ENCODE measurements around the gene GTF2IRD1. TPM values are rescaled to one million over a fixed set of nuclear protein-coding genes. Genes with fewer than 3 reads are reported as not detected.

The GTF2IRD1 gene
- total and polyA plus RNA-seq, 9 of the 15 experiments (the other 6 are each of a cell fraction or from before 2014, with no cell fraction given), result 9.1 to 30.2 (median 14.0) TPM

- no peak for TF ChIP-seq PHTF2 (CRISPR knock-in tag; IDR thresholded peaks at IDR 0.05)
- TF ChIP-seq ATF7 (IDR thresholded peaks at IDR 0.05), result no peak
- no peak for TF ChIP-seq ZNF3 (CRISPR knock-in tag; IDR thresholded peaks at IDR 0.05)
- TF ChIP-seq U2AF1 (optimal IDR thresholded peaks at IDR 0.05; ENCODE audit: low read depth, low read length), result no peak
- peak; percentile 98 for TF ChIP-seq RFX1 (IDR thresholded peaks at IDR 0.05)
- no peak for TF ChIP-seq BHLHE40 (IDR thresholded peaks at IDR 0.05; ENCODE audit: low read length)
- no peak for TF ChIP-seq PURB (CRISPR knock-in tag; IDR thresholded peaks at IDR 0.05; ENCODE audit: low read depth)
- peak; percentile 64; the same call in 1 of the 2 replicates for TF ChIP-seq ZNF316 (IDR thresholded peaks at IDR 0.05)
- TF ChIP-seq RBM14 (IDR thresholded peaks at IDR 0.05; ENCODE audit: borderline replicate concordance, insufficient read depth, low read depth, low read length), result no peak
- TF ChIP-seq, protein P1, sequence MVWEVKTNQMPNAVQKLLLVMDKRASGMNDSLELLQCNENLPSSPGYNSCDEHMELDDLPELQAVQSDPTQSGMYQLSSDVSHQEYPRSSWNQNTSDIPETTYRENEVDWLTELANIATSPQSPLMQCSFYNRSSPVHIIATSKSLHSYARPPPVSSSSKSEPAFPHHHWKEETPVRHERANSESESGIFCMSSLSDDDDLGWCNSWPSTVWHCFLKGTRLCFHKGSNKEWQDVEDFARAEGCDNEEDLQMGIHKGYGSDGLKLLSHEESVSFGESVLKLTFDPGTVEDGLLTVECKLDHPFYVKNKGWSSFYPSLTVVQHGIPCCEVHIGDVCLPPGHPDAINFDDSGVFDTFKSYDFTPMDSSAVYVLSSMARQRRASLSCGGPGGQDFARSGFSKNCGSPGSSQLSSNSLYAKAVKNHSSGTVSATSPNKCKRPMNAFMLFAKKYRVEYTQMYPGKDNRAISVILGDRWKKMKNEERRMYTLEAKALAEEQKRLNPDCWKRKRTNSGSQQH (CRISPR knock-in tag; IDR thresholded peaks at IDR 0.05), result no peak
- no peak for TF ChIP-seq HOXB6 (CRISPR knock-in tag; IDR thresholded peaks at IDR 0.05; ENCODE audit: borderline replicate concordance)
- TF ChIP-seq MED1 (CRISPR knock-in tag; IDR thresholded peaks at IDR 0.05; ENCODE audit: borderline replicate concordance), result no peak
- no peak for TF ChIP-seq PHF21A (IDR thresholded peaks at IDR 0.05; ENCODE audit: borderline replicate concordance, low read depth)
- peak; percentile 35; the same call in 1 of the 2 replicates for TF ChIP-seq GATA2 (CRISPR knock-in tag; IDR thresholded peaks at IDR 0.05)
- no peak for TF ChIP-seq ZNF696 (CRISPR knock-in tag; conservative IDR thresholded peaks at IDR 0.05)
- peak; percentile 72; the same call in 1 of the 2 replicates for TF ChIP-seq BMI1 (IDR thresholded peaks at IDR 0.05; ENCODE audit: low read length)
- no peak for TF ChIP-seq MTA2 (IDR thresholded peaks at IDR 0.05; ENCODE audit: low read depth)
- no peak for TF ChIP-seq STAG1 (CRISPR knock-in tag; IDR thresholded peaks at IDR 0.05; ENCODE audit: borderline replicate concordance)
- no peak for TF ChIP-seq ZNF551 (CRISPR knock-in tag; IDR thresholded peaks at IDR 0.05)
- no peak for TF ChIP-seq DDX20 (tag; IDR thresholded peaks at IDR 0.05; ENCODE audit: low read depth)
- TF ChIP-seq SMAD1 (IDR thresholded peaks at IDR 0.05; ENCODE audit: low read depth, low read length, partially characterized antibody), result no peak
- no peak for TF ChIP-seq NBN (IDR thresholded peaks at IDR 0.05; ENCODE audit: low read depth)
These were observed 115.9 kb downstream of the GTF2IRD1 start (continued) for GRCh38 chr7:74569501-74570075.
